T-helper 1 cell (primary cell): Measurements from ENCODE around the gene APOO.
"Not testable (repeated sequence)": the region's sequence is repeated elsewhere in the genome, so short reads cannot be mapped to it uniquely, and the experiment has no call there.

ENCODE experiments used
- DNase-seq, 5 donors: peaks; one replicate each; pipeline ENCODE4 v3.0.0-alpha.2; 2012 to 2020

APOO gene

DNA sequence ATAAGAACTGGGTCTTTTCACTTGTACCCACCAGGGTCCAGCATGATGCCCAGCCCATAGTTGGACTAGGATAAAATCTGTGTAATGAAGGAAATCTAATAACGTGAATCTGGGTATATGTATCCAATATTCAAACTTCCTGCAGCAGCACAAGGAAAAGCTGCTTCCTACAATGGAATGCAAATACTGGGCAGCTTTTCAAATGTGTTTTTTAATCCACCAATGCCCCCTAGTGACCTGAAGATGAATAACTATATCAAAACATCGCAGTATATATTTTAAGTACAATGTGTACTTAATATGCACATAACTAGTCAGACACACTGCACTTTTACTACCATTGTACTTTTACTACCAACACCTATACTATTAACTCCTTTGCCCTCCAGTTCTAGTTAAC lies 5.3 kb downstream of the APOO start:
- peak in 1 of 5 donors; percentile 33 for DNase-seq

DNA sequence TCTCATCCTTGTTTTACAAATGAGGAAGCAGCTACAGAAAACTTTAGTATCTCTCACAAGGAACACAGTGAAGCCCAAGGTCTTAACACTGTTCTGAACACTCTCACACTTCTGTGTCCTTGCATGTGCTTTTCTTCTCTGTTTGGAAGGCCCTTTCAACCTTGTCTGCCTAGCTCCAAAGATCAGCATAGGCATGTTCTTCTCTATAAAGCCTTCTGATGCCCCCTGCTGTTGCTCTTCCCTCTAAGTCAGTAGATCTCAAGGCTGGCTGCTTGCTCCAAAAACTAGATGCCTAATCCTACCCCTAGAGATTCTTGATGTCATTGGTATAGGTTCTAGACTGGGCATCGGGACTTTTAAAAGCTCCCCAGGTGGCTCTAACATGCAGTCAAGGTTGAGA lies 5.9 kb downstream of the APOO start:
- DNase-seq, result peak in 2 of 5 donors; percentile 4 to 62

DNA sequence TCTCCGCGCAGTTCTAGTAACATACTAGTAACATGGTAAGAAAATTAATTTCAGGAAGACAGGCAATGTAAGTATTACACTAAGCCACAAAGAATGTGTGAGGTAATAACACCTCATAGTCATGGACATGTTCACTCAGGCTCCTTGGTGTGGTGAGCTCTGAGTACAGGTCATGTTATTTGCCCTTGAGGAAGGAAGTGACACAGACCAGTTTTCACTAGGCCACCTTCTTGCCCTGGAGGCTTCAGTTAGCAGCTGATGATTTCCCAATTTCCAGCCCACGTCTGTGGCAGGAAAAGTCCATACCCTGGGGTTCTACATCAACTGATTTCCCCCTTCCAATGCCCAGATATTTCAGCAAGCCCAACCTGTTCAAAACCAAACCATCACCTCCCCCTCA lies 6.7 kb downstream of the APOO start:
- peak in 1 of 5 donors; percentile 23 for DNase-seq

DNA sequence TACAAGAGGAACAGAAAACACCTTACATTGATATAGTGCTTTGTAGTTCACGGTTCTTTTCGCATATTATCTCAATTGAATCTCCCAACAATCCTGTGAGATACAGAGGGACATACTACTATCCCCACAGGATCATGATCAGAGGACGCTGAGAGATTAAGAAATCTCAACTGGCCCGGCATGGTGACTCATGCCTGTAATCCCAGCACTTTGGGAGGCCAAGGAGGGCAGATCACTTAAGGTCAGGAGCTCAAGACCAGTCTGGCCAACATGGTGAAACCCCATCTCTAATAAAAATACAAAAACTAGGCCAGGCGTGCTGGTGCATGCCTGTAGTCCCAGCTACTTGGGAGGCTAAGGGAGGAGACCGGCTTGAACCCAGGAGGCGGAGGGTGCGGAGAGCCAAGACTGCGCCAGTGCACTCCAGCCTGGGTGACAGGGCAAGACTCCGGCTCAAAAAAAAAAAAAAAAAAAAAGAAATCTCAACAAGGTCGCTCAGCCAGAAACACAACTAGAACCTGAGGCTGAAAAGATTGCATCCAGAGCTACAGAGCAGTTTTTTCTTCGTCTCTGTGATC lies 7.4 kb downstream of the APOO start:
- no peak for DNase-seq

DNA sequence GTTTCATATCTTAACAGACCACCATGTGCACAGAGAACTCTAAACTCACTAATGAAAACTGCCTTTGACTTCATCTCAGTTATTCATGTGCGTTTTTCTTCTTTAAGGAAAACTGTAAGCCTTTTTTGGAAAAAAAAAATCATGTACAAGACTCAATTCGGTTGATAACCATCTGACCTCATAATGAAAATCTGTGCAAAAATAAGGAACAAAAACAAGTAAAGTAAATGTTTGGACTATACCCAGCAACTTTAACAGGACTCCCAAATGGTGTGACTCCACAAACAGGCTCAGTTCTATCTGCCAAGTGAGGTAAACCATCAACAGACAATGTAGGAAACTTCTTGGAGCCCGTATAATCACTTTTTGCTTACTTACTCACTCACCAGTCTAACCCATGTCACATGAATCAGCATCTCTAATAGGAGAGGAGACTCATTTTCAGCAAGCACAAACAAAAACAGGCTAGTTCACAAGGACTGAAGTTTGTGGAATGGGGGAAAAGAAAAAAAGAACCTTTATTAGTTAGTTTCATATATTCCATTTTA lies 9.3 kb downstream of the APOO start:
- DNase-seq, result no peak

DNA sequence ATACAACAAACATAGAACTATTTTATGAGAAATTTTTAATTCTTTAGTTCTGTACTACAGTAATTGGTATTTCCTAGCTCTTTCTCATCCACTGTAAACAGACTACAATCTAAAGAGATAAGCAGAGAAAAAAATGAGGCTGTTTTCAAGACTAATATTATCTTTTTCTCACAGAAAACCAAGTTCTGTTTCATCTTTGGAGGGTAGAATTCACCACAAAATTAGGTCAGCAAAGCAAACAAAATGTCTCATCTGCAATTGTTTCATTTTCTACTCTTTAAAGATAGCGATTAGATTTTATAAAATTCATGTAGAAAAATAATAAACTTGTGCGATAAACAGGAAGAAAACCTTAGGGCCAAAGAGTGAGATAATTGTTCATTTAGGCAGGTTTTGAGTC lies 10.8 kb downstream of the APOO start:
- no peak for DNase-seq

DNA sequence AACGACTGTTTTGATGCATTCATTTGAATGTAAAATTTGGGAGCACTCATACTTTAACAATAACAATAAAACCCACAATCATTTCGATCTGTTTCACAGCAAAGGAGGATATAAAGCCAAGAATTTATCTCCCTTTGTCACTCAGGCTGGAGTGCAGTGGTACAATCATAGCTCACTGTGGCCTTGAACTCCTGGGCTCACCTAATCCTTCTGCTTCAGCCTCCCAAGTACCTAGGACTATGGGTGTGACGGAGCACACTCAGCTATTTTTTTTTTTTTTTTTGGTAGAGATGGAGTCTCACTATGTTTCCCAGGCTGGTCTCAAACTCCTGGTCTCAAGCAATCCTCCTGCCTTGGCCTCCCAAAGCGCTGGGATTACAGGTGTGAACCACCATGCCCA lies 11.2 kb downstream of the APOO start:
- DNase-seq, result not testable (repeated sequence)

DNA sequence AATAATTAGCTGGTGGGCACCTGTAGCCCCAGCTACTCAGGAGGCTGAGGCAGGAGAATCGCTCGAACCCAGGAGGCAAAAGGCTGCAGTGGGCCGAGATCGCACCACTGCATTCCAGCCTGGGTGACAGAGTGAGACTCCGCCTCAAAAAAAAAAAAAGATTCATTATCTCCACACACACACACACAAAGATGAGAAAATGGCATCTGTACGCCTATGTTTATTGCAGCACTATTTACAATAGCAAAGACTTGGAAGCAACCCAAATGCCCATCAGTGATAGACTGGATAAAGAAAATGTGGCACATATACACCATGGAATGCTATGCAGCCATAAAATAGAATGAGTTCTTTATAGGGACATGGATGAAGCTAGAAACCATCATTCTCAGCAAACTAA lies 12.7 kb downstream of the APOO start:
- DNase-seq, result not testable (repeated sequence)

DNA sequence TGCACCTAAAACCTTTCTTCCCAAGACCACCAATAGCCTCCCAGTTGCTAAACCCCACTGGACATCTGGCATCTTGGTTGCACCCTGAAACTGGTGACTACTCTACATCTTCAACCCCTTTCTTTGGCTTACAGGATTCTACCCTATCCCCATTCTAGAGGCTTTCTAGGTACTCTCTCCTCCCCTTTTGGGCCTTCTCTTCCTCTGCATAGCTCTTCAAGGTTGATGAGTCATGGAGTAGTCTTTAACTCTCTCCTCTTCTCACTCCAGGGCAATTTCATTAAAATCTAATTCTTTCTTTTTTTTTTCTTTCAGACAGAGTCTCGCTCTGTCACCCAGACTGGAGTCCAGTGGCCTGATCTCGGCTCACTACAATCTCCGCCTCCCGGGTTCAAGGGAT lies 16.8 kb downstream of the APOO start:
- DNase-seq, result no peak

DNA sequence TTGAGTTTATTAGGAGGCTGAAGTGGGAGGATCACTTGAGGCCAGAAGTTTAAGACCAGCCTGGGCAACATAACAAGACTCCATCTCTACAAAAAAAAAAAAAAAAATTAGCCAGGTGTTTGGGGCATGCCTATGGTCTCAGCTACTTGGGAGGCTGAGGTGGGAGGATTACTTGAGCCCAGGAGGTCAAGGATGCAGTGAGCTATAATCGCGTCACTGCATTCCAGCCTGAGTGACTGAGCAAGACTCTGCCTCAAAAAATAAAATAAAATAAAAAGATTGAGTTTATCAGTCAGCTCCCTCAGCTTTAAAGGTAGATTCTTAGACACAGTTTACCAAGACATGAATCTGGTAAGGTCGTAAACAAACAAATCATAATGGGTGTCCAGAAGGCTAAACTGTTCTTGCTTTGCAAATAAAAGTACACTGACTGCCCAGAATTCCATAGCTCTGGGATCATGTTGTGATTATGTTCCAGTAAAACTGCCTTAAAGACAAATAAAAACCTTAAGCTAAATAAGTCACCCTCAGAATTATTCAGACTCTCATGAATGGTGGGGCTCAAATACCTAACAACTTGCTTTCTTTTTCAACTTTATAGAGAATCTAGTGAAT lies 18.7 kb downstream of the APOO start:
- DNase-seq, result no peak

DNA sequence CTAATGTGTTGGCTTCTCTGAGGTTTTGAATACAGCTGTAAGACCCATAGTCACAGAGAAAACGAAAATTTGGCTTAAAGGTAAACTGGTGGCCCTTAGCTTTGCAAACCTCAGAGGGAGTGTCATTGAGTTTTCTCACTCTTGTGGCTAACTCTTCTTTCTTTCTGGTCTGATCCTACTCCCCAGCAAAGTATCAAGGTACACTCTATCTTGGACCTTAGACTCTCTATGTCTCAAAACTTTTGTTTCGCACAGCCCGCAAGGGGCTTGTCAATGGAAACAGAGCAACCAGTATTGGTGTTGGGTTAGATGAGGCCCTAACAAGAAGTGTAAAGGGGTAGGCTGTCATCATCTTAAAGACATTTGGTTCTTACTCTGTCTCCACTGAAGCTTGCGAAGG lies 19.8 kb downstream of the APOO start:
- no peak for DNase-seq

DNA sequence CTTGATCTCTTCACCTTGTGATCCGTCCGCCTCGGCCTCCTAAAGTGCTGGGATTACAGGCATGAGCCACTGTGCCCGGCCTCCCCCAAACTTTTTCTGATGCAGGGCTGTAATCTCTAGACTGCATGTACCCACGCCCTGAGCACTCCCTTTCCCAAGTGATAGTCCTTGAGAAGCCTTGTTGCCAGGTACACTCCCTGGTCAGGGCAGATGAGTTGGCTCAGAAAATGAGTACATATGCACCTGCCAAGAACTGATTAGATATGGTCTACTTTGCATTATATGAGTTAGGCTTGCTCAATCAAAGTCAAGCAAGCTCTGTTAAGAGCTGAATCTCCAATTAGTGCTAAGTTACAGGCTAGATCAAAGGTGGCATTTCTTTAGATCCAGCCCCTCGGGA lies 20.3 kb downstream of the APOO start:
- DNase-seq, result no peak

DNA sequence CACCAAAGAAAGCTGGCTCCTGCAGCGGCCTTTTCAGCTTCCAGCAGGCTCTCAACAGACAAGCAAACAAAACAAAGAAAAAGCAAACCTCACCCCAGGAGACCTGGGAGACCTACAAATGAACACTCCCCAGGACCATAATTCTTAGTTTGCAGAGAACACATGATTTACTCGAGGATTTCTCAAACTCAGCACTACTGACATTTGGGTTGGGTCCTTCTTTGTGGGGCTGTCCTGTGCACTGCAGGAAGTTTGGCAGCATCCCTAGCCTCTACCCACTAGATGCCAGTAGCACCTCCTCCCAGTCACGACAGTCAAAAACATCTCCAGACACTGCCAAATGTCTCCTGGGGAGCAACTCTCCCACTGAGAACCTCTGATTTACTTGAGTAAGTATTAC lies 21.9 kb downstream of the APOO start:
- no peak for DNase-seq

DNA sequence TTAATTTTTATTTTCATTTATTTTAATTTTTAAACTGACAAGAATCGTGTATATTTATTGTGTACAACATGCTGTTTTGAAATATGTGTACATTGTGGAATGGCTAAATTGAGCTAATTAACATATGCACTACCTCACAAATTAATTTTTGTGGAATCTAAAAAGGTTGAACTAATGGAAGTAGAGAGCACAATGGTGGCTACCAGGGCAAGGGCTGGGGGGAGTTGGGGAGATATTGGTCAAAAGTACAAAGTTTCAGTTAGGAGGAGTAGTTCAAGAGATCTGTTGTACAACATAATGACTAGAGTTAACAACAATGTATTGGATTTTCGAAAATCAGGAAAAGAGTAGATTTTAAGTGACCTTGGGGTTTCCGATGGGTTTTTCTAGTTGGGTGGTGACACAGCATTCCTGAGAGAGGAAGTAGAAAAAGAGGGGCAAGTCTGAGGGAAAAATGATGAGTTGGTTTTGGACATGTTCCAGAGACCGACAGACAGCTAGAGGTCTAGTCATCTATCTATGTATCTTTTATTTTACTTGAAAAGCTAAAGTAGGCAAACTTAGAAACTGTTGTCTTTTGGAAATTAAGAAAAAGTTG lies 23.2 kb downstream of the APOO start:
- DNase-seq, result no peak

DNA sequence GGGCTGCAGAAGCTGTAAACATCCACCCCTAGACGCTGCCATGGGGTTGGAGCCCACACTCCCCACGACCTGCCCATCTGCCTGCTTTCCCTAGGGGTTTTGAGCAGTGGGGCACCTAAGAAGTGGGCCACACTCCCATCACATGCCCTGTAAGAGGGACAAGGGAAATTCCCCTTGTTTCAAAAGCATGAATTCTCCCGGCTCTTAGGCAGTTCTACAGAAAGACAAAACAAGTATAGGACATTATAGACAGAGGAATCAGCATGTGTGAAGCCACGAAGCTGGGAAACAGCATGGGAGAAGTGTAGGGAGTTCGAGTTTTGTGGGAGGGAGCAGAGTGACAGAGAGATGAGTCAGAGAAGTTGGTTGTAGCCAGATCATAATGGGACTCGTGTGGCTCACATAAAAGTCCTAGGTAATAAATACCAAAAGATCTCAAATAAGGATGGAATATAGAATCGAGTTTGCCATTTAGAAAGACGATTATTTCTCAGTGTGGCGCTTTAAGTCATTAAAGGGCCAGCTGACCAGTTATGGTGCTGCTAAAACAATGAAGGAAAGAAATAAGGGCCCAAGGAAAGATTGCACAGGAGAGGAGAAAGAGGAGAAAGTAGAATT lies 23.9 kb downstream of the APOO start:
- no peak for DNase-seq

DNA sequence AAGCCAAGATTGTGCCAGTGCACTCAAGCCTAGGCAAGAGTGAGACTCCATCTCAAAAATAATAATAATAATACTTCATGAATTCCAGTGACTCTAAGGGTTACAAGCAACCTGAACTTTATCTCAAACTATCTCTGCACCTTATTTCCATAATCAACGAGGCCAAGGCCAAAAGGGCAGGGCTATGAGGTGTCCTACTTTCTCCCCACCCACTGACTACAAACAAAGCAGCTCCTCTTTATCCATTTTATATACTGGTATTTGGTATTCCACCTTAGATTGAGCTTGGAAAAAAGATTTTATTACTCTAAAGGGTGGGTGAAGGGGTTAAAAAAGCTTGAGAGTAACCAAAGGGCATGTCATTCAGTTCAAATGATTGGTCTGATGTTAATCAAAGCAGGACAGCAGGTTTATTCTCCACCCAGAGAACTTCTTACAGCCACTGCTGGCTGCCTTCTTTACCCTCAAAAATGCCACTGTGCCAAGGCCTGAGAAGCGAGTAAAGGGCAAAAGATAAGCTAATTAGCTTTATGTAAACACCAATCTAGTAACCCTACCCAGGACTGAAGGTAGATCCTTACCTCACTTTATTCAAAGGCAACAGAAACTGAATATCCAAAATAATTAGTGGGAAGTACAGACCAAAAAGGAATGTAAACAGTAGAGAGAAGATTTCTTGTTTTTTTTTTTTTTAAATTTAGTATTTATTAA lies 28.2 kb downstream of the APOO start:
- no peak for DNase-seq

DNA sequence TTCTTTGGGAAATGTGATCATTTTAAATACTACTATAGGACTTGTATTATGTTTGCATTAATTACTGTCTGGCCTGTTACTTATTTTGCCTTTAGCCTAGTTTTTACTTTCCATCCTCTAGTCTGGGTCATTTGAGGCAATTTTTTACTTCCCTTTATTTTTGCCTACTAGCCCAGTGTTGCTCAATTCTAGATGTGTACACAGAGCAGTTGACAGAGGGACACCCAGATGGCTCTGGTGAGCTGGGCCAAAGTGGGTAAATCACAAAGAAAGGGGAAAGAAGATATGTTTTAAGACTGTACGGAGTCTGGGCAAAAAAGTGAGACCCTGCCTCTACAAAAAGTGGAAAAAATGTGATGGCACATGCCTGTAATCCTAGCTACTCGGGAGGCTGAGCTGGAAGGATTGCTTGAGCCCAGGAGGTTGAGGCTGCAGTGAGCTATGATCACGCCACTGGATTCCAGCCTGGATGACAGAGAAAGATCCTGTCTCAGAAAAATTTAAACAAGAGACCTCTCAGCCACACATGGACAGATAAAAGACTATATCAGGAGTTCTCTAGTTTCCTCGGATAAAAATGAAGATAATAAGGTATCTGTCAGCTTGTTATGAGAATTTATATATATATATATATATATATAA lies 35.7 kb downstream of the APOO start:
- DNase-seq, result no peak

DNA sequence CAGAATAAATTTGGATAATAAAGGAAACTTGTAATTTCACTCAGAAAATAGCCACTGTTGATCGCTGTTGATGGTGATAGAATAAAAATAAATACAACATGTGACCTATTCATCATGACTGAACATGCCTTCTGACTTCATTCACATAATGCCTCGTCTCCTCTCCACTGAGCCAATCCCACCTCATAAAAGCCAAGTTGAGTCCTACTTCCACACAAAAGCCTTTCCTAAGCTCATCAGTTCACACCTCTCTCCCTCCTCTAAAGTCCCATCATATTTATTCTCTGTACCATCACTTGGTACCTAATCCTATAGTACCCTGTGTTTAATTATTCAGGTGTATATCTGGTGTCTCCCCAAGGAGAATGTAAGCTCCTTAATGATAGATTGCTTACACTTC lies 37.7 kb downstream of the APOO start:
- no peak for DNase-seq

DNA sequence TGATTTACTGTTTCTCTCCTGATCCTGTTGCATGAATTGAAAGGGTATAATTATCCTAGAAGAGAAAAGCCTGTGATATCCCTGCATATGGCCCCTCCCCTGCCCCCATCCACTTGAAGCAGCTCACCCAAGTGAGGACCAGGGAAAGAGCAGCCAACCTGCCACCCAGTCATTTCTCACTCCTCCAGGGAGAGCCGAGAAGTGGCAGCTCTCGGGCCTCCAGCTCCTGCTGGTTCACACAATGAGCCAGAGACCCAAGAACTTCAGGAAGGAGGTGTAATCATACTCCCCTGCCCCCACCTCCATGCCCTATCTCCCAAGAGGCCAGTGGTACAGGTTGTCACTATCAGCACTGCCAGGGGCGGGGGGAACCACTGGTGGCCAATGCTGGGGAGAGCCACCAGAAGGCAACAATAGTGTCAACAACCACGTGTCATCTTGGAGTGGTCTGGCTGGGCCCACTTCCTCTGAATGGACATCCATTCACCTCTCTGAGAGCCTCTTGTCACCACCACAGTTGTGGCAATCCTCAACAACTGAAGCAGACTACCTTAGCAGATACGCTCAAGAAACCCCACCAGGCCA lies 42.9 kb downstream of the APOO start:
- no peak for DNase-seq

DNA sequence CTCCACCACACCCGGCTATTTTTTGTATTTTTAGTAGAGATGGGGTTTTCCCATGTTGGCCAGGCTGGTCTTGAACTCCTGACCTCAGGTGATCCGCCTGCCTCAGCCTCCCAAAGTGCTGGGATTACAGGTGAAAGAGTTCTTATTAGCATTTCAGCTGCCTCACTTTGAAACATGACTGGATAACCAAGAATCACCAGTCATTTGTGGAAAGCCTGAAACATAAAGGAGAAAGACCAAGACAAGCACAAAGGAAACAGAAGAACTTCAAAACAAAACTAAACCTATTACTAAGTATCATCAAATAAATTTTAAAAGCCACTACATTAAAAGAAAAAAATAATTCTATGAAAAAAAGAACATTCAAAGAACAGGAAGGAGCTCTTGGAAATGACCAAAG lies 45.8 kb downstream of the APOO start:
- not testable (repeated sequence) for DNase-seq

DNA sequence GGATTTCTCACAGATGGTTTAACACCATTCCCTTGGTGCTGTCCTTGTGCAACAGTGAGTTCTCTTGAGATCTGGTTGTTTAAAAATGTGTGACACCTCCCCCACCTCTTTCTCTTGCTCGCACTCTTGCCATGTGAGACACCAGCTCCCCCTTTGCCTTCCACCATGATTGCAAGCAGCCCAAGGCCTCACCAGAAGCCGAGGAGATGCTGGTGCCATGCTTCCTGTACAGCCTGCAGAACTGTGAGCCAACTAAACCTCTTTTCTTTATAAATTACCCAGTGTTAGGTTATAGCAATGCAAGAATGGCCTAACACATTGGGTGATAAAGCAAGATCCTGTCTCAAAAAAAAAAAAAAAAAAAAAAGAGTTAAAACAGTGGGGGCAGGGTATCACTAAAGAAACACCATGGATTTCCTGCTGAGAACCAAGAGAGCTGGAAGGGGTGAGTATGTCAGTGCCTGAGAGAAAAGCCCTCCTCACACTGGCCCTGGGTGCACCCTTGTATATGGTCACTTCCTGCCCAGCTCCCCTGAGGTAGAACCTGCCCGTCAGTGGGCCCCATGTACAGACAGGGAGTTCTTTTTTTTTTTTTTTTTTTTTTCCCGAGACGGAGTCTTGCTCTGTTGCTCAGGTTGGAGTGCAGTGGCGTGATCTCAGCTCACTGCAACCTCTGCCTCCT lies 46.4 kb downstream of the APOO start:
- no peak for DNase-seq

DNA sequence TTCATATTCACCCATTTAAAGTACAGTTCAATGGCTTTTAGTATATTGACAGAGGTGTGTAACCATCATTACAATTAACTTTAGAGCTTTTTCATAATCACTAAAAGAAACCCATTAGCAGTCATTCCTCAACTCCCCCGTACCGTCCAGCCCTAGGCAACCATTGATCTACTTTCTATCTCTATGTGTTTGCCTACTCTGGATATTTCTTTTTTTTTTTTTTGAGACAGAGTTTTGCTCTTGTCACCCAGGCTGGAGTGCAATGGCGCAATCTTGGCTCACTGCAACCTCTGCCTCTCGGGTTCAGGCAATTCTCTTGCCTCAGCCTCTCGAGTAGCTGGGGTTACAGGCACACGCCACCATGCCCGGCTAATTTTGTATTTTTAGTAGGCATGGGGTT lies 48.5 kb downstream of the APOO start:
- not testable (repeated sequence) for DNase-seq
